SHP77 (cell line): ENCODE measurements around the gene EIF4A2.
"Not testable (repeated sequence)": the region's sequence is repeated elsewhere in the genome, so short reads cannot be mapped to it uniquely, and the experiment has no call there.

ENCODE experiments used
- DNase-seq, 2 experiments: peaks; one replicate each; lab custom pipeline; 2025; lab: John Stamatoyannopoulos, UW

Gene EIF4A2

GRCh38 chr3:186784820-186785494 lies 1.6 kb downstream of the EIF4A2 start:
- no peak for DNase-seq

- no peak for DNase-seq
Observed at GRCh38 chr3:186785495-186786018, 2.2 kb downstream of the EIF4A2 start.

- DNase-seq, result no peak
Observed at GRCh38 chr3:186786922-186787321, 3.5 kb downstream of the EIF4A2 start.

GRCh38 chr3:186787642-186788481 lies 4.5 kb downstream of the EIF4A2 start:
- DNase-seq, result no peak

- DNase-seq, result no peak
Observed at GRCh38 chr3:186788482-186789370, 5.3 kb downstream of the EIF4A2 start.

- DNase-seq, result no peak
Observed at GRCh38 chr3:186789554-186790260, 6.3 kb downstream of the EIF4A2 start.

GRCh38 chr3:186790261-186790981 lies 7.0 kb downstream of the EIF4A2 start:
- no peak for DNase-seq

GRCh38 chr3:186798239-186798874 lies 15.0 kb downstream of the EIF4A2 start:
- no peak for DNase-seq

GRCh38 chr3:186800285-186800684 lies 16.9 kb downstream of the EIF4A2 start:
- DNase-seq, result no peak

- no peak for DNase-seq
Observed at GRCh38 chr3:186802701-186803100, 19.3 kb downstream of the EIF4A2 start.

- DNase-seq, result not testable (repeated sequence)
Observed at GRCh38 chr3:186803447-186803846, 20.1 kb downstream of the EIF4A2 start.

GRCh38 chr3:186806089-186807055 lies 23.0 kb downstream of the EIF4A2 start, which contains the start of gene RFC4:
RFC4 (minus strand) TSS chr3:186806482; CDS start chr3:186804713, 1,769 bp downstream.
- peak; percentile 54 to 82 for DNase-seq

GRCh38 chr3:186807231-186807630 lies 23.9 kb downstream of the EIF4A2 start:
- DNase-seq, result no peak

GRCh38 chr3:186810336-186810996 lies 27.1 kb downstream of the EIF4A2 start:
- no peak for DNase-seq

- DNase-seq, result not testable (repeated sequence)
Observed at GRCh38 chr3:186811313-186811712, 27.9 kb downstream of the EIF4A2 start.

- no peak for DNase-seq
Observed at GRCh38 chr3:186814100-186814499, 30.7 kb downstream of the EIF4A2 start.

GRCh38 chr3:186815435-186815834 lies 32.1 kb downstream of the EIF4A2 start:
- no peak for DNase-seq

GRCh38 chr3:186818516-186818915 lies 35.1 kb downstream of the EIF4A2 start:
- DNase-seq, result no peak
